Esophagus muscularis mucosa (tissue), 4 donors: ENCODE data around the gene AQP1. TPM values are rescaled to one million over a fixed set of nuclear protein-coding genes. Genes with fewer than 3 reads are reported as not detected.

Experiments
- DNase-seq: peaks from one replicate; pipeline ENCODE4 v3.0.0-alpha.2; 2017; ENCODE audit errors: extremely low spot score
- H3K27ac ChIP-seq, 4 donors: fragments of 200-600 bp; sonication (generic); replicated peaks in 1 of 4; 1 replicate in 3 of 4; 2 replicates in 1 of 4; pipeline ENCODE4 v1.5.1; 2016 to 2019; ENCODE audit warnings: mild to moderate bottlenecking in 1 of 4
- H3K27me3 ChIP-seq, 4 donors: fragments of 200-600 bp; sonication (generic); one replicate each; pipeline versions ENCODE4 v1.5.1 to v1.6.0; 2016 to 2019
- H3K36me3 ChIP-seq, 4 donors: fragments of 200-600 bp; sonication (generic); one replicate each; pipeline ENCODE4 v1.5.1; 2016 to 2019
- H3K4me1 ChIP-seq, 4 donors: fragments of 200-600 bp; sonication (generic); one replicate each; pipeline ENCODE4 v1.5.1; 2016 to 2019
- H3K4me3 ChIP-seq, 4 donors: fragments of 200-600 bp; sonication (generic); 1 replicate in 2 of 4; 2 replicates in 2 of 4; pipeline ENCODE4 v1.5.1; 2016 to 2019; ENCODE audit warnings: mild to moderate bottlenecking in 4 of 4, moderate library complexity in 1 of 4
- H3K9me3 ChIP-seq, 4 donors: fragments of 200-600 bp; sonication (generic); 1 replicate in 3 of 4; 2 replicates in 1 of 4; pipeline ENCODE4 v1.5.1; 2016 to 2019
- EP300 ChIP-seq: sonication (generic); formaldehyde crosslinking; IDR thresholded peaks from one replicate; pipeline ENCODE4 v1.6.1; 2017; ENCODE audit warnings: antibody characterized with exemption
- POLR2A ChIP-seq: fragments of 450-650 bp; IDR thresholded peaks from one replicate; pipeline ENCODE4 v1.6.1; 2017; ENCODE audit warnings: antibody characterized with exemption, moderate library complexity, mild to moderate bottlenecking, low read depth
- POLR2AphosphoS5 ChIP-seq, 2 donors: sonication (generic); formaldehyde crosslinking; IDR thresholded peaks; one replicate each; pipeline ENCODE4 v1.6.1; 2017; ENCODE audit warnings: antibody characterized with exemption in 2 of 2
- WGBS: methylation state at CpG from one replicate; pipeline ENCODE4 v1.1.5; 2018; 5-methylcytosine and 5-hydroxymethylcytosine counted together
- intact Hi-C: fragments of 100-400 bp; cut with DNase I; formaldehyde crosslinking; loops from one replicate; pipeline ENCODE4 v1.15.1; 2023
- total RNA-seq, 4 donors: library from RNA; depleted of rRNA; stranded (reverse); fragments of >200 nt; gene quantifications; one replicate each; pipeline versions ENCODE4 v1.1.0 to v1.2.1, GENCODE V29; 2016
- TF ChIP-seq, protein P1 (sequence below), 3 experiments: fragments of 200-600 bp in 2 of 3; fragments of 450-650 bp in 1 of 3; sonication (generic) in 2 of 3; IDR thresholded peaks; one replicate each; pipeline ENCODE4 v1.5.1; 2017 to 2019; ENCODE audit warnings: antibody characterized with exemption in 3 of 3, mild to moderate bottlenecking in 2 of 3, moderate library complexity in 1 of 3

AQP1 gene
- total RNA-seq, 4 donors from 2014 or later: 362 to 578 (median 513) TPM

- H3K4me1 ChIP-seq: peaks cover 4 to 25% (median 13%) of the 10 kb centered on the region in 4 donors
- H3K27me3 ChIP-seq: no peaks in the 10 kb centered on the region
- intact Hi-C loops: loop anchor here (5.0 kb wide), 1 partner anchor 120 kb away; no protein-coding TSS in a partner anchor
- H3K27ac ChIP-seq: no peak overlapping the region
- 88% methylated on average over 3 of the region's 3 CpGs for WGBS
- H3K36me3 ChIP-seq: peaks cover 33 to 53% (median 45%) of the 10 kb centered on the region in 4 donors
- no peak overlapping the region for H3K4me3 ChIP-seq
- no peak for DNase-seq
- peaks cover 0 to 9% (median 4%) of the 10 kb centered on the region in 4 donors for H3K9me3 ChIP-seq
- TF ChIP-seq POLR2A: no peak
- TF ChIP-seq POLR2AphosphoS5 (IDR thresholded peaks at IDR 0.05): no peak
- TF ChIP-seq EP300: no peak
- TF ChIP-seq, protein P1, sequence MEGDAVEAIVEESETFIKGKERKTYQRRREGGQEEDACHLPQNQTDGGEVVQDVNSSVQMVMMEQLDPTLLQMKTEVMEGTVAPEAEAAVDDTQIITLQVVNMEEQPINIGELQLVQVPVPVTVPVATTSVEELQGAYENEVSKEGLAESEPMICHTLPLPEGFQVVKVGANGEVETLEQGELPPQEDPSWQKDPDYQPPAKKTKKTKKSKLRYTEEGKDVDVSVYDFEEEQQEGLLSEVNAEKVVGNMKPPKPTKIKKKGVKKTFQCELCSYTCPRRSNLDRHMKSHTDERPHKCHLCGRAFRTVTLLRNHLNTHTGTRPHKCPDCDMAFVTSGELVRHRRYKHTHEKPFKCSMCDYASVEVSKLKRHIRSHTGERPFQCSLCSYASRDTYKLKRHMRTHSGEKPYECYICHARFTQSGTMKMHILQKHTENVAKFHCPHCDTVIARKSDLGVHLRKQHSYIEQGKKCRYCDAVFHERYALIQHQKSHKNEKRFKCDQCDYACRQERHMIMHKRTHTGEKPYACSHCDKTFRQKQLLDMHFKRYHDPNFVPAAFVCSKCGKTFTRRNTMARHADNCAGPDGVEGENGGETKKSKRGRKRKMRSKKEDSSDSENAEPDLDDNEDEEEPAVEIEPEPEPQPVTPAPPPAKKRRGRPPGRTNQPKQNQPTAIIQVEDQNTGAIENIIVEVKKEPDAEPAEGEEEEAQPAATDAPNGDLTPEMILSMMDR (IDR thresholded peaks at IDR 0.05): no peak
These were observed 15.9 kb downstream of the AQP1 start for GRCh38 chr7:30927559-30927958.

- DNase-seq: peak; percentile 78
These were observed 16.7 kb downstream of the AQP1 start for GRCh38 chr7:30928254-30928872.

DNA sequence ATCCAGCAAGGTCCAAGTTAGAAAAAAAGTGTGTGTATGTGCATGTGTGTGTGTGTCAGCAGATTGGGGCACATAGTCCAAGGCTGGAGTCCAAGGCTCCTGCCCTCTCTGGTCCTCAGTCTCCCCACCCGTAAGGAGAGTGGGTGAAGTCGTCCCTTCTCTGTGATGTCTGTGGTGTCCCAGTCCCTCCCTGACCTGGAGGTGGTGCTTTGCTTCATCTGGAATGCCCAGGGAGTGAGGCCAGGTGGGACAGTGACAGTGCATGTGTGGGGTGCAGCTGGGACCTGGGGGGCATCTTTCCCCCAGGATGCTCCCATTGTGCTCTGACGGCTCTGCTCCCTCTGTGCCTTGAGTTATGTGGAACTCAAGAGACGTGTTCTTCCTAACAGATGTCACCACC is 18.0 kb downstream of the AQP1 start:
- intact Hi-C loops: loop anchor here (5.0 kb wide), 1 partner anchor 122 kb away; no protein-coding TSS in a partner anchor
- Histone ChIP-seq H3K27ac (no peak overlapping the region), H3K9me3 (peaks cover 0 to 9% (median 4%) of the 10 kb centered on the region in 4 donors), H3K4me1 (peaks cover 4 to 28% (median 12%) of the 10 kb centered on the region in 4 donors), H3K4me3 (no peak overlapping the region), H3K36me3 (peaks cover 12 to 32% (median 23%) of the 10 kb centered on the region in 4 donors), H3K27me3 (no peaks in the 10 kb centered on the region)
- WGBS: 94% methylated on average over 2 of the region's 4 CpGs
- TF ChIP-seq POLR2AphosphoS5 (IDR thresholded peaks at IDR 0.05): no peak
- TF ChIP-seq, protein P1 (IDR thresholded peaks at IDR 0.05): no peak
- TF ChIP-seq EP300: no peak
- no peak for TF ChIP-seq POLR2A
- peak; percentile 77 for DNase-seq

More at GRCh38 chr7:30928254-30928872, 16.7 kb downstream of the AQP1 start:
- H3K27me3 ChIP-seq: no peaks in the 10 kb centered on the region
- no peak overlapping the region for H3K4me3 ChIP-seq
- over 99% methylated on average over 13 of the region's 13 CpGs for WGBS
- intact Hi-C loops: loop anchor here (5.0 kb wide), 1 partner anchor 121 kb away; no protein-coding TSS in a partner anchor
- peaks cover 4 to 24% (median 12%) of the 10 kb centered on the region in 4 donors for H3K4me1 ChIP-seq
- TF ChIP-seq, protein P1 (IDR thresholded peaks at IDR 0.05): no peak
- TF ChIP-seq POLR2A (no peak), POLR2AphosphoS5 (IDR thresholded peaks at IDR 0.05) (no peak), EP300 (no peak)
- peaks cover 0 to 9% (median 4%) of the 10 kb centered on the region in 4 donors for H3K9me3 ChIP-seq
- peaks cover 25 to 45% (median 37%) of the 10 kb centered on the region in 4 donors for H3K36me3 ChIP-seq
- no peak overlapping the region for H3K27ac ChIP-seq

- intact Hi-C loops: no loop called here
- no peak for TF ChIP-seq POLR2A
- no peak for TF ChIP-seq POLR2AphosphoS5 (IDR thresholded peaks at IDR 0.05)
- TF ChIP-seq, protein P1 (IDR thresholded peaks at IDR 0.05): no peak
- no peak for TF ChIP-seq EP300
- DNase-seq: peak; percentile 90
These were observed 19.0 kb downstream of the AQP1 start for GRCh38 chr7:30930621-30931020.

More at GRCh38 chr7:30930621-30931020, 19.0 kb downstream of the AQP1 start:
- Histone ChIP-seq H3K4me1 (peaks cover 4 to 28% (median 12%) of the 10 kb centered on the region in 4 donors), H3K36me3 (peaks cover 4 to 23% (median 14%) of the 10 kb centered on the region in 4 donors), H3K4me3 (no peak overlapping the region), H3K9me3 (peaks cover 0 to 9% (median 4%) of the 10 kb centered on the region in 4 donors), H3K27me3 (no peaks in the 10 kb centered on the region), H3K27ac (no peak overlapping the region)
- 45% methylated on average over 7 of the region's 8 CpGs for WGBS
